Liver (tissue), 9 donors: ENCODE data around the gene RASGRF2. TPM values are rescaled to one million over a fixed set of nuclear protein-coding genes. Genes with fewer than 3 reads are reported as not detected.

Experiments used
- DNase-seq: peaks from one replicate; pipeline ENCODE4 v3.0.0-alpha.2; 2017; ENCODE audit warnings: low spot score
- H3K27ac ChIP-seq, 2 donors: one replicate each; pipeline ENCODE4 v1.7.0; 2013; ENCODE audit warnings: inconsistent platforms in 2 of 2, low read length in 2 of 2, control low read depth in 1 of 2, low read depth in 1 of 2, mild to moderate bottlenecking in 1 of 2
- H3K27me3 ChIP-seq, 4 donors: one replicate each; pipeline versions ENCODE4 v1.6.1 to v1.7.0; 2013; ENCODE audit warnings: low read length in 3 of 4, inconsistent platforms in 1 of 4, mild to moderate bottlenecking in 1 of 4, moderate library complexity in 1 of 4; ENCODE audit not compliant: control insufficient read depth in 4 of 4, insufficient read depth in 4 of 4
- H3K36me3 ChIP-seq, 4 donors: one replicate each; pipeline versions ENCODE4 v1.6.1 to v1.7.0; 2013; ENCODE audit warnings: low read length in 3 of 4, mild to moderate bottlenecking in 3 of 4, low read depth in 1 of 4, moderate library complexity in 1 of 4; ENCODE audit not compliant: control insufficient read depth in 4 of 4, insufficient read depth in 3 of 4
- H3K4me1 ChIP-seq, 4 donors: one replicate each; pipeline versions ENCODE4 v1.6.1 to v1.7.0; 2013; ENCODE audit warnings: low read length in 3 of 4, mild to moderate bottlenecking in 3 of 4, moderate library complexity in 1 of 4; ENCODE audit not compliant: control insufficient read depth in 4 of 4, insufficient read depth in 4 of 4
- H3K4me3 ChIP-seq, 3 donors: one replicate each; pipeline versions ENCODE4 v1.6.1 to v1.7.0; 2013; ENCODE audit warnings: low read length in 3 of 3, control low read depth in 1 of 3, low read depth in 1 of 3, mild to moderate bottlenecking in 1 of 3
- H3K9ac ChIP-seq, 2 donors: one replicate each; pipeline ENCODE4 v1.7.0; 2013; ENCODE audit warnings: low read length in 2 of 2, mild to moderate bottlenecking in 2 of 2, moderate library complexity in 2 of 2, control low read depth in 1 of 2, low read depth in 1 of 2
- H3K9me3 ChIP-seq, 4 donors: one replicate each; pipeline versions ENCODE4 v1.6.1 to v1.7.0; 2013; ENCODE audit warnings: low read length in 3 of 4; ENCODE audit not compliant: control insufficient read depth in 4 of 4
- FOXA2 ChIP-seq: IDR thresholded peaks from 2 replicates; pipeline ENCODE4 v1.6.1; 2016; ENCODE audit warnings: antibody characterized with exemption
- GABPA ChIP-seq, 2 donors: IDR thresholded peaks in 1 of 2; conservative IDR thresholded peaks in 1 of 2; 2 replicates each; pipeline ENCODE4 v1.6.1; 2016; ENCODE audit warnings: antibody characterized with exemption in 2 of 2, mild to moderate bottlenecking in 1 of 2, moderate library complexity in 1 of 2
- HNF4A ChIP-seq, 2 donors: conservative IDR thresholded peaks; 2 replicates each; pipeline ENCODE4 v1.6.1; 2016; ENCODE audit warnings: antibody characterized with exemption in 2 of 2, mild to moderate bottlenecking in 2 of 2
- HNF4G ChIP-seq: IDR thresholded peaks from 2 replicates; pipeline ENCODE4 v1.6.1; 2016; ENCODE audit warnings: antibody characterized with exemption
- JUND ChIP-seq, 2 donors: IDR thresholded peaks; 2 replicates each; pipeline ENCODE4 v1.6.1; 2016; ENCODE audit warnings: antibody characterized with exemption in 2 of 2
- NR2F2 ChIP-seq: IDR thresholded peaks from 2 replicates; pipeline ENCODE4 v1.6.1; 2016; ENCODE audit warnings: antibody characterized with exemption
- RAD21 ChIP-seq, 2 donors: IDR thresholded peaks; 2 replicates each; pipeline ENCODE4 v1.6.1; 2016; ENCODE audit warnings: antibody characterized with exemption in 2 of 2, mild to moderate bottlenecking in 2 of 2
- REST ChIP-seq: IDR thresholded peaks from 2 replicates; pipeline ENCODE4 v1.6.1; 2016; ENCODE audit warnings: antibody characterized with exemption, mild to moderate bottlenecking
- RXRA ChIP-seq, 2 donors: IDR thresholded peaks; 2 replicates each; pipeline ENCODE4 v1.6.1; 2017 to 2018; ENCODE audit warnings: antibody characterized with exemption in 2 of 2, mild to moderate bottlenecking in 1 of 2
- TAF1 ChIP-seq: conservative IDR thresholded peaks from 2 replicates; pipeline ENCODE4 v1.6.1; 2016; ENCODE audit warnings: antibody characterized with exemption, mild to moderate bottlenecking
- WGBS: extraction: QIAGEN DNeasy Blood & Tissue Kit; methylation state at CpG from one replicate; pipeline ENCODE4 v1.1.7; 2013; 5-methylcytosine and 5-hydroxymethylcytosine counted together
- polyA plus RNA-seq, 2 donors: library from polyadenylated mRNA; stranded (reverse) in 1 of 2; unstranded in 1 of 2; fragments of 200-250 nt in 1 of 2; fragments of >200 nt in 1 of 2; fragmentation: Nextera tagmentation in 1 of 2; extraction: Ambion mirVana in 1 of 2; gene quantifications; one replicate each; pipeline versions ENCODE4 v1.2.1 to v1.2.3, GENCODE V29; 2013 to 2015
- total RNA-seq, 2 donors: library from RNA; depleted of rRNA; stranded (reverse); fragments of >200 nt; gene quantifications; one replicate each; pipeline ENCODE4 v1.2.3, GENCODE V29; 2014
- TF ChIP-seq, protein P1 (sequence below): IDR thresholded peaks from 2 replicates; pipeline ENCODE4 v1.6.1; 2016; ENCODE audit warnings: antibody characterized with exemption
- donor health status: healthy.
- donor health status: healthy.
- donor health status: healthy.
- donor health status: healthy.
- donor health status: healthy.

RASGRF2 gene
- total and polyA plus RNA-seq, 4 donors, result 0.12 to 3.3 (median 0.23) TPM

DNA sequence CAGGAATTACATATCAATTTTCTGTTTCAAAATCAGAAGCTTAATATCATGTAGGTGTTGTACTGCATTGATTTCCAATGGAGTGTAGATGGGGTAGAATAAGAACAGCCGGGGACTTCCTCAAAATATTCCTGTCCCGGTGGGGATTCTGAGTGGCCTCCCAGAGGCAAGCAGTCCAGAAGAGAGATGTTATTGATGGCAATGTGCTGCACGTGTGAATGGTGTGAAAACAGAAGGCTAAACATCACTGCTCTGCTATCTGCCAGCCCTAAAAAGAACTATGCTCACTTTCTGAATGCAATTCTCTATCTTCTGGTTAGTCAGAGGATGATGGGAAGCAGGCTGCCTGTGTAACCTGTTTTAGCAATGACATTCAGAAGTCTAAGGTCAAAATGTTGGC, 181.9 kb downstream of the RASGRF2 start:
- Histone ChIP-seq H3K4me3 (no peak overlapping the region), H3K4me1 (no peaks in the 10 kb centered on the region), H3K9ac (no peak overlapping the region), H3K27me3 (no peaks in the 10 kb centered on the region), H3K9me3 (no peaks in the 10 kb centered on the region), H3K36me3 (no peaks in the 10 kb centered on the region), H3K27ac (no peak overlapping the region)
- 86% methylated on average over 3 of the region's 3 CpGs for WGBS
- DNase-seq, result no peak
- TF ChIP-seq, protein P1, sequence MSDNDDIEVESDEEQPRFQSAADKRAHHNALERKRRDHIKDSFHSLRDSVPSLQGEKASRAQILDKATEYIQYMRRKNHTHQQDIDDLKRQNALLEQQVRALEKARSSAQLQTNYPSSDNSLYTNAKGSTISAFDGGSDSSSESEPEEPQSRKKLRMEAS, result no peak
- TF ChIP-seq HNF4A (conservative IDR thresholded peaks at IDR 0.05) (no peak), JUND (IDR thresholded peaks at IDR 0.05) (no peak), NR2F2 (no peak), FOXA2 (no peak), RXRA (IDR thresholded peaks at IDR 0.05) (no peak), TAF1 (no peak)

DNA sequence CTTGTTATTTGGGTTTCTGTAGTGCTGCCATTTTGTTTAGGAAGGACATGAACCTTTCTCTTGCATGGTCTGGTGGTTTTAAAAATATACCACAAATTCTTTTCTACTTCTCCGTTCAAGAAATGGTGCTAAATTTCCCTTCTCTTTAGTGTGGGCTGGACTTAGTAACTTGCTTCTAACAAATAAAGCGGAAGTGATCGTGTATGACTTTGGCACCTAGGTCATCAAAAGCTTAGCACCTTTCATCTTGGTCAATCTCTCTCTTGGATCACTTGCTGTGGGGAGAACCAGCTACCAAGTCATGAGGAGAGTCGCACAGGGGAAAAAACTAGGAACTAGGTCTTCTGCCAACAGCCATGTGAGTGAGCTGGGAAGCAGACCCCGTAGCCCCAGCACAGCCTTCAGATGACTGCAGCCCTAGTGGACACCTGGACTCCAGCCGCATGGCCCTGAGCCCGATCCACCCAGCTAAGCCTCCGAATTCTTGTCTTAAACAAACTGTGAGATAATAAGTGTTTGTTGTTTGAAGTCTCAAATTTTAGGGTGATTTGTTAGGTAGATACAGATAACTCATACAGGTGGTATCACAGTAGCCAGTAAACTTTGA, 185.3 kb downstream of the RASGRF2 start:
- H3K9ac ChIP-seq, result no peak overlapping the region
- 94% methylated on average over 8 of the region's 8 CpGs for WGBS
- no peaks in the 10 kb centered on the region for H3K27me3 ChIP-seq
- H3K9me3 ChIP-seq, result no peaks in the 10 kb centered on the region
- TF ChIP-seq TAF1, result no peak
- no peak for TF ChIP-seq HNF4G
- TF ChIP-seq RAD21 (IDR thresholded peaks at IDR 0.05), result no peak
- no peak for TF ChIP-seq GABPA (IDR thresholded peaks at IDR 0.05 in 1 of 2, conservative IDR thresholded peaks at IDR 0.05 in 1 of 2)
- no peak for TF ChIP-seq RXRA (IDR thresholded peaks at IDR 0.05)
- H3K27ac ChIP-seq, result no peak overlapping the region
- H3K4me3 ChIP-seq, result no peak overlapping the region
- no peak for DNase-seq
- H3K36me3 ChIP-seq, result no peaks in the 10 kb centered on the region
- H3K4me1 ChIP-seq, result no peaks in the 10 kb centered on the region

- no peak overlapping the region for H3K9ac ChIP-seq
- no peaks in the 10 kb centered on the region for H3K27me3 ChIP-seq
- DNase-seq, result no peak
- WGBS, result 99% methylated on average over 1 of the region's 1 CpG
- no peaks in the 10 kb centered on the region for H3K36me3 ChIP-seq
- H3K4me1 ChIP-seq, result no peaks in the 10 kb centered on the region
- H3K9me3 ChIP-seq, result no peaks in the 10 kb centered on the region
- H3K4me3 ChIP-seq, result no peak overlapping the region
- H3K27ac ChIP-seq, result no peak overlapping the region
- TF ChIP-seq GABPA (IDR thresholded peaks at IDR 0.05 in 1 of 2, conservative IDR thresholded peaks at IDR 0.05 in 1 of 2) (no peak), HNF4A (conservative IDR thresholded peaks at IDR 0.05) (no peak), REST (no peak)
- TF ChIP-seq, protein P1, result no peak
These were observed 185.9 kb downstream of the RASGRF2 start for GRCh38 chr5:81146031-81146430.
